HK-2 (cell line): ENCODE results near the gene CACNA1B.
"Not testable (repeated sequence)": the region's sequence is repeated elsewhere in the genome, so short reads cannot be mapped to it uniquely, and the experiment has no call there.

Experiments
- DNase-seq: peaks from one replicate; pipeline ENCODE4 v3.0.0-alpha.2; 2018; ENCODE audit not compliant: unreplicated experiment

The CACNA1B gene

GRCh38 chr9:137866226-137867141 is 11.1 kb upstream of the CACNA1B start:
- DNase-seq: no peak

GRCh38 chr9:137870432-137870831 is 7.2 kb upstream of the CACNA1B start:
- no peak for DNase-seq

GRCh38 chr9:137872296-137872695 is 5.3 kb upstream of the CACNA1B start:
- no peak for DNase-seq

- DNase-seq: no peak
Measured at GRCh38 chr9:137873408-137873807, 4.2 kb upstream of the CACNA1B start.

GRCh38 chr9:137873858-137874362 is 3.7 kb upstream of the CACNA1B start:
- no peak for DNase-seq

GRCh38 chr9:137875354-137875753 is 2.2 kb upstream of the CACNA1B start:
- DNase-seq: no peak

- no peak for DNase-seq
Measured at GRCh38 chr9:137875846-137876245, 1.7 kb upstream of the CACNA1B start.

GRCh38 chr9:137876269-137876668 is 1.3 kb upstream of the CACNA1B start:
- no peak for DNase-seq

- DNase-seq: no peak
Measured at GRCh38 chr9:137876781-137877386, 698 bp upstream of the CACNA1B start.

GRCh38 chr9:137878146-137878941 is 762 bp downstream of the CACNA1B start:
- DNase-seq: no peak

GRCh38 chr9:137879052-137879451 is 1.5 kb downstream of the CACNA1B start:
- DNase-seq: no peak

- DNase-seq: no peak
Measured at GRCh38 chr9:137879566-137880150, 2.1 kb downstream of the CACNA1B start.

- no peak for DNase-seq
Measured at GRCh38 chr9:137880160-137880975, 2.8 kb downstream of the CACNA1B start.

- DNase-seq: no peak
Measured at GRCh38 chr9:137880976-137881530, 3.5 kb downstream of the CACNA1B start.

GRCh38 chr9:137881591-137882505 is 4.3 kb downstream of the CACNA1B start:
- DNase-seq: no peak

GRCh38 chr9:137882506-137882821 is 4.9 kb downstream of the CACNA1B start:
- no peak for DNase-seq

GRCh38 chr9:137883977-137884376 is 6.4 kb downstream of the CACNA1B start:
- not testable (repeated sequence) for DNase-seq

GRCh38 chr9:137884547-137884946 is 7.0 kb downstream of the CACNA1B start:
- peak; percentile 37 for DNase-seq

- DNase-seq: not testable (repeated sequence)
Measured at GRCh38 chr9:137885121-137885520, 7.5 kb downstream of the CACNA1B start.

- not testable (repeated sequence) for DNase-seq
Measured at GRCh38 chr9:137888621-137889020, 11.0 kb downstream of the CACNA1B start.
